ENCODE data around the gene SLAMF1.
A peak's percentile ranks its signal among the peaks of the same experiment; 100 is the strongest.

The SLAMF1 gene

GRCh38 chr1:160622501-160623226 lies 24.2 kb downstream of the SLAMF1 start:
- no peak for DNase-seq

GRCh38 chr1:160621633-160622413 lies 25.0 kb downstream of the SLAMF1 start:
- no peak for DNase-seq

GRCh38 chr1:160620942-160621632 lies 25.8 kb downstream of the SLAMF1 start:
- DNase-seq, result no peak

GRCh38 chr1:160619742-160620277 lies 27.0 kb downstream of the SLAMF1 start:
- no peak for DNase-seq

GRCh38 chr1:160618763-160619274 lies 28.0 kb downstream of the SLAMF1 start:
- no peak for DNase-seq

- no peak for DNase-seq
Measured at GRCh38 chr1:160618327-160618726, 28.5 kb downstream of the SLAMF1 start.

GRCh38 chr1:160615660-160616059 lies 31.2 kb downstream of the SLAMF1 start:
- no peak for DNase-seq

GRCh38 chr1:160614410-160614809 lies 32.4 kb downstream of the SLAMF1 start:
- DNase-seq, result no peak

- DNase-seq, result no peak
Measured at GRCh38 chr1:160612613-160613218, 34.1 kb downstream of the SLAMF1 start.

GRCh38 chr1:160610569-160611242 lies 36.1 kb downstream of the SLAMF1 start:
- DNase-seq, result no peak

- no peak for DNase-seq
Measured at GRCh38 chr1:160608941-160609340, 37.9 kb downstream of the SLAMF1 start.

- no peak for DNase-seq
Measured at GRCh38 chr1:160608514-160608913, 38.3 kb downstream of the SLAMF1 start.

- no peak for DNase-seq
Measured at GRCh38 chr1:160608057-160608456, 38.8 kb downstream of the SLAMF1 start.

- no peak for DNase-seq
Measured at GRCh38 chr1:160607672-160608032, 39.2 kb downstream of the SLAMF1 start.

GRCh38 chr1:160607011-160607671 lies 39.7 kb downstream of the SLAMF1 start:
- DNase-seq, result peak in 2 of 4 experiments; percentile 5 to 8

- DNase-seq, result no peak
Measured at GRCh38 chr1:160606611-160607010, 40.2 kb downstream of the SLAMF1 start.

- no peak for DNase-seq
Measured at GRCh38 chr1:160605792-160606479, 40.9 kb downstream of the SLAMF1 start.

- no peak for DNase-seq
Measured at GRCh38 chr1:160605205-160605604, 41.6 kb downstream of the SLAMF1 start.

GRCh38 chr1:160597705-160598104 lies 49.1 kb downstream of the SLAMF1 start:
- DNase-seq, result no peak

- DNase-seq, result no peak
Measured at GRCh38 chr1:160597051-160597450, 49.8 kb downstream of the SLAMF1 start.

GRCh38 chr1:160590488-160590887 lies 56.4 kb downstream of the SLAMF1 start:
- DNase-seq, result no peak
